Smooth muscle cell (in vitro differentiated cells): ENCODE measurements around the gene SH3PXD2A. TPM values are rescaled to one million over a fixed set of nuclear protein-coding genes. Genes with fewer than 3 reads are reported as not detected.

Experiments
- DNase-seq: peaks from one replicate; lab custom pipeline; 2025; ENCODE audit not compliant: unreplicated experiment; lab: John Stamatoyannopoulos, UW
- H2AFZ ChIP-seq: fragments of 200-600 bp; sonication (generic); 2 replicates; pipeline ENCODE4 v1.6.0; 2016; ENCODE audit warnings: antibody characterized with exemption, low read depth, mild to moderate bottlenecking
- H3F3A ChIP-seq: fragments of 200-600 bp; sonication (generic); 2 replicates; pipeline ENCODE4 v1.6.0; 2017; ENCODE audit warnings: antibody characterized with exemption, low read depth
- H3K27ac ChIP-seq: fragments of 200-600 bp; sonication (generic); 2 replicates; pipeline ENCODE4 v1.5.1; 2016; ENCODE audit warnings: low read depth, mild to moderate bottlenecking
- H3K27me3 ChIP-seq: fragments of 200-600 bp; sonication (generic); 2 replicates; pipeline ENCODE4 v1.6.1; 2016; ENCODE audit warnings: low read depth, mild to moderate bottlenecking
- H3K36me3 ChIP-seq: fragments of 200-600 bp; sonication (generic); 2 replicates; pipeline ENCODE4 v1.5.1; 2016; ENCODE audit warnings: low read depth
- H3K4me1 ChIP-seq: fragments of 200-600 bp; sonication (generic); 2 replicates; pipeline ENCODE4 v1.5.1; 2016; ENCODE audit warnings: low read depth
- H3K4me2 ChIP-seq: fragments of 200-600 bp; sonication (generic); 2 replicates; pipeline ENCODE4 v1.6.0; 2016; ENCODE audit warnings: mild to moderate bottlenecking
- H3K4me3 ChIP-seq: fragments of 200-600 bp; sonication (generic); 2 replicates; pipeline ENCODE4 v1.5.1; 2016; ENCODE audit warnings: mild to moderate bottlenecking
- H3K79me2 ChIP-seq: fragments of 200-600 bp; sonication (generic); 2 replicates; pipeline ENCODE4 v1.6.0; 2016; ENCODE audit warnings: low read depth, mild to moderate bottlenecking
- H3K9ac ChIP-seq: fragments of 200-600 bp; sonication (generic); 2 replicates; pipeline ENCODE4 v1.6.0; 2016; ENCODE audit warnings: low read depth
- H3K9me3 ChIP-seq: fragments of 200-600 bp; sonication (generic); replicated peaks from 2 replicates; pipeline ENCODE4 v1.5.1; 2016; ENCODE audit warnings: low read depth
- H4K20me1 ChIP-seq: fragments of 200-600 bp; sonication (generic); 2 replicates; pipeline ENCODE4 v1.6.0; 2016; ENCODE audit warnings: low read depth
- CTCF ChIP-seq: fragments of 200-600 bp; sonication (generic); IDR thresholded peaks from 2 replicates; pipeline ENCODE4 v1.5.1; 2017; ENCODE audit warnings: borderline replicate concordance, mild to moderate bottlenecking, antibody characterized with exemption; ENCODE audit not compliant: insufficient read depth, poor library complexity, severe bottlenecking
- WGBS: methylation state at CpG from one replicate; pipeline ENCODE4 v1.1.7; 2016; ENCODE audit warnings: low lambda C conversion rate; 5-methylcytosine and 5-hydroxymethylcytosine counted together
- polyA plus RNA-seq: library from polyadenylated mRNA; unstranded; fragments of >200 nt; fragmentation: Nextera tagmentation; extraction: Ambion mirVana; gene quantifications from 2 replicates; pipeline ENCODE4 v1.2.1, GENCODE V29; 2016
- total RNA-seq: library from RNA; depleted of rRNA; stranded (reverse); fragments of >200 nt; gene quantifications from 2 replicates; pipeline ENCODE4 v1.2.3, GENCODE V29; 2014

SH3PXD2A gene
- total and polyA plus RNA-seq, 2 experiments from 2014 or later: 30.1 to 37.9 TPM

GRCh38 chr10:103691723-103692435 is 163.5 kb downstream of the SH3PXD2A start:
- Histone ChIP-seq H3K9ac (no peak overlapping the region), H3F3A (peaks cover 3% of the 10 kb centered on the region), H3K4me2 (peak overlapping the region; percentile 92), H2AFZ (no peak overlapping the region), H4K20me1 (peaks cover 52% of the 10 kb centered on the region), H3K4me1 (peaks cover 15% of the 10 kb centered on the region), H3K27ac (no peak overlapping the region), H3K27me3 (no peaks in the 10 kb centered on the region), H3K36me3 (no peaks in the 10 kb centered on the region), H3K4me3 (peak overlapping the region; percentile 47), H3K9me3 (no peaks in the 10 kb centered on the region), H3K79me2 (peaks cover 13% of the 10 kb centered on the region)
- 50% methylated on average over 16 of the region's 17 CpGs for WGBS
- no peak for DNase-seq
- no peak for TF ChIP-seq CTCF

- WGBS: 73% methylated on average over 4 of the region's 4 CpGs
- no peak overlapping the region for H3K9ac ChIP-seq
Measured at GRCh38 chr10:103691267-103691666, 164.1 kb downstream of the SH3PXD2A start.

GRCh38 chr10:103690281-103690680 is 165.1 kb downstream of the SH3PXD2A start:
- H4K20me1 ChIP-seq: peaks cover 61% of the 10 kb centered on the region
- H2AFZ ChIP-seq: no peak overlapping the region
- 83% methylated on average over 2 of the region's 2 CpGs for WGBS
- H3K36me3 ChIP-seq: no peaks in the 10 kb centered on the region
- H3K4me3 ChIP-seq: no peak overlapping the region
- H3F3A ChIP-seq: peaks cover 3% of the 10 kb centered on the region
- H3K9me3 ChIP-seq: no peaks in the 10 kb centered on the region
- peaks cover 13% of the 10 kb centered on the region for H3K4me1 ChIP-seq
- no peak overlapping the region for H3K4me2 ChIP-seq
- peaks cover 21% of the 10 kb centered on the region for H3K79me2 ChIP-seq
- no peak overlapping the region for H3K27ac ChIP-seq
- no peaks in the 10 kb centered on the region for H3K27me3 ChIP-seq
- no peak for DNase-seq
- H3K9ac ChIP-seq: no peak overlapping the region
- no peak for TF ChIP-seq CTCF

More at GRCh38 chr10:103691267-103691666, 164.1 kb downstream of the SH3PXD2A start:
- Histone ChIP-seq H3K79me2 (peaks cover 13% of the 10 kb centered on the region), H3F3A (peaks cover 6% of the 10 kb centered on the region), H3K27ac (no peak overlapping the region), H3K4me2 (peak overlapping the region; percentile 92), H3K4me3 (no peak overlapping the region), H3K36me3 (no peaks in the 10 kb centered on the region), H3K27me3 (no peaks in the 10 kb centered on the region), H4K20me1 (peaks cover 55% of the 10 kb centered on the region), H2AFZ (no peak overlapping the region), H3K9me3 (no peaks in the 10 kb centered on the region), H3K4me1 (peaks cover 9% of the 10 kb centered on the region)
- TF ChIP-seq CTCF: no peak
- no peak for DNase-seq

GRCh38 chr10:103688491-103688890 is 166.9 kb downstream of the SH3PXD2A start:
- Histone ChIP-seq H3K9me3 (no peaks in the 10 kb centered on the region), H3K27ac (no peak overlapping the region), H4K20me1 (peaks cover 60% of the 10 kb centered on the region), H2AFZ (no peak overlapping the region), H3F3A (peaks cover 3% of the 10 kb centered on the region), H3K27me3 (no peaks in the 10 kb centered on the region), H3K9ac (no peak overlapping the region), H3K4me1 (peaks cover 10% of the 10 kb centered on the region), H3K36me3 (no peaks in the 10 kb centered on the region), H3K4me3 (no peak overlapping the region), H3K79me2 (peaks cover 37% of the 10 kb centered on the region), H3K4me2 (no peak overlapping the region)
- no peak for TF ChIP-seq CTCF
- no peak for DNase-seq
- 67% methylated on average over 4 of the region's 4 CpGs for WGBS
